Right lobe of liver (tissue), 6 donors: ENCODE data around the gene TRPM5. TPM values are rescaled to one million over a fixed set of nuclear protein-coding genes. Genes with fewer than 3 reads are reported as not detected.

ENCODE experiments used
- ATAC-seq, 4 donors: fragments of 200-7000 bp; cut with Tn5 transposase; one replicate each; pipeline ENCODE4 v1.9.1; 2020; ENCODE audit warnings: mild to moderate bottlenecking in 4 of 4, moderate library complexity in 4 of 4
- DNase-seq, 3 donors: peaks; one replicate each; pipeline ENCODE4 v3.0.0-alpha.2; 2020
- H3K27ac ChIP-seq, 3 donors: fragments of 200-600 bp; one replicate each; pipeline ENCODE4 v1.8.0; 2022
- H3K27me3 ChIP-seq, 2 donors: fragments of 200-600 bp; one replicate each; pipeline ENCODE4 v1.8.0; 2022
- H3K36me3 ChIP-seq, 4 donors: fragments of 200-600 bp; sonication (generic) in 1 of 4; one replicate each; pipeline versions ENCODE4 v1.5.1 to v1.8.0; 2017 to 2022; ENCODE audit warnings: control low read depth in 1 of 4
- H3K4me1 ChIP-seq, 4 donors: fragments of 200-600 bp; sonication (generic) in 1 of 4; one replicate each; pipeline versions ENCODE4 v1.5.1 to v1.8.0; 2017 to 2022; ENCODE audit warnings: control low read depth in 1 of 4
- H3K4me3 ChIP-seq, 3 donors: fragments of 200-600 bp; one replicate each; pipeline ENCODE4 v1.8.0; 2022
- H3K9me3 ChIP-seq, 4 donors: fragments of 200-600 bp; sonication (generic) in 1 of 4; one replicate each; pipeline versions ENCODE4 v1.5.1 to v1.8.0; 2017 to 2022; ENCODE audit warnings: control low read depth in 1 of 4
- CTCF ChIP-seq, 4 donors: fragments of 200-600 bp in 3 of 4; fragments of 450-650 bp in 1 of 4; IDR thresholded peaks; one replicate each; pipeline versions ENCODE4 v1.5.1 to v1.8.0; 2016 to 2022; ENCODE audit warnings: antibody characterized with exemption in 4 of 4, mild to moderate bottlenecking in 2 of 4
- POLR2A ChIP-seq: fragments of 450-650 bp; IDR thresholded peaks from one replicate; pipeline ENCODE4 v1.6.1; 2017; ENCODE audit warnings: antibody characterized with exemption, mild to moderate bottlenecking
- whole genome bisulfite sequencing: methylation state at CpG from one replicate; pipeline ENCODE4 v1.1.6; 2018; ENCODE audit warnings: low coverage, low lambda C conversion rate; ENCODE audit not compliant: insufficient coverage; ENCODE audit errors: missing lambda C conversion rate; 5-methylcytosine and 5-hydroxymethylcytosine counted together
- intact Hi-C, 2 donors: fragments of 100-400 bp; cut with DNase I; formaldehyde crosslinking; loops; one replicate each; pipeline versions ENCODE4 v1.11.2 to v1.14.1; 2022
- total RNA-seq, 6 experiments: library from RNA; depleted of rRNA in 2 of 6; stranded (reverse); fragments of >200 nt in 2 of 6; fragmentation: NEBNext Ultra II Directional in 3 of 6; extraction: Animal tissue kit (Norgen Biotek cat#: 25700) in 3 of 6; gene quantifications; one replicate each; pipeline versions ENCODE4 v1.1.0 to v1.2.4, GENCODE V29; 2016 to 2023
- donor health status: DM: no; HTN: yes; CAD: no.
- donor health status: DM: no; HTN: no; CAD: no.
- donor health status: DM: no; HTN: no; CAD: no.
- donor health status: DM: no; HTN: yes; CAD: no.
- donor health status: DM: no; HTN: yes; CAD: no.

Gene TRPM5
- total RNA-seq, 6 experiments from 2014 or later = not detected

- H3K27me3 ChIP-seq = no peaks in the 10 kb centered on the region
- H3K9me3 ChIP-seq = no peaks in the 10 kb centered on the region
- ATAC-seq (no peak), DNase-seq (no peak)
- TF ChIP-seq CTCF (IDR thresholded peaks at IDR 0.05) (no peak), POLR2A (no peak)
- peaks cover 0 to 8% (median 3%) of the 10 kb centered on the region in 4 donors for H3K4me1 ChIP-seq
- intact Hi-C loops = loop anchor here in 1 of 2 donors (5.0 kb wide), 1 partner anchor 99 kb away; no protein-coding TSS in a partner anchor
- H3K4me3 ChIP-seq = no peak overlapping the region
- H3K27ac ChIP-seq = no peak overlapping the region
- 90% methylated on average over 9 of the region's 14 CpGs for WGBS
- H3K36me3 ChIP-seq = peaks cover 0 to 12% (median 0%) of the 10 kb centered on the region in 4 donors
Measured at GRCh38 chr11:2406451-2406850, 37.9 kb downstream of the TRPM5 start.

GRCh38 chr11:2404735-2405196, 39.5 kb downstream of the TRPM5 start:
- ATAC-seq (no peak), DNase-seq (no peak)
- TF ChIP-seq CTCF (IDR thresholded peaks at IDR 0.05) (no peak), POLR2A (no peak)
- no peak overlapping the region for H3K27ac ChIP-seq
- intact Hi-C loops = loop anchor here in 1 of 2 donors (5.0 kb wide), 1 partner anchor 97 kb away; no protein-coding TSS in a partner anchor
- peaks cover 0 to 12% (median 0%) of the 10 kb centered on the region in 4 donors for H3K36me3 ChIP-seq
- no peaks in the 10 kb centered on the region for H3K9me3 ChIP-seq
- H3K4me3 ChIP-seq = no peak overlapping the region
- H3K27me3 ChIP-seq = no peaks in the 10 kb centered on the region
- 60% methylated on average over 2 of the region's 12 CpGs for WGBS
- H3K4me1 ChIP-seq = peaks cover 0 to 10% (median 4%) of the 10 kb centered on the region in 4 donors

GRCh38 chr11:2402890-2403645, 41.2 kb downstream of the TRPM5 start:
- H3K4me3 ChIP-seq = no peak overlapping the region
- TF ChIP-seq POLR2A (no peak), CTCF (IDR thresholded peaks at IDR 0.05) (no peak)
- peaks cover 0 to 14% (median 0%) of the 10 kb centered on the region in 4 donors for H3K36me3 ChIP-seq
- WGBS = 80% methylated on average over 2 of the region's 31 CpGs
- H3K27ac ChIP-seq = no peak overlapping the region
- ATAC-seq = no peak
- no peaks in the 10 kb centered on the region for H3K9me3 ChIP-seq
- intact Hi-C loops = no loop called here
- peaks cover 0 to 21% (median 7%) of the 10 kb centered on the region in 4 donors for H3K4me1 ChIP-seq
- DNase-seq = no peak
- no peaks in the 10 kb centered on the region for H3K27me3 ChIP-seq

GRCh38 chr11:2402106-2402505, 42.2 kb downstream of the TRPM5 start:
- ATAC-seq (no peak), DNase-seq (no peak)
- WGBS = no CpG with 5 or more reads among the region's 13 CpGs
- H3K27me3 ChIP-seq = no peaks in the 10 kb centered on the region
- TF ChIP-seq POLR2A = no peak
- no peak for TF ChIP-seq CTCF (IDR thresholded peaks at IDR 0.05)
- intact Hi-C loops = no loop called here
- no peak overlapping the region for H3K27ac ChIP-seq
- H3K36me3 ChIP-seq = peaks cover 0 to 23% (median 2%) of the 10 kb centered on the region in 4 donors
- H3K4me3 ChIP-seq = no peak overlapping the region
- H3K4me1 ChIP-seq = peaks cover 0 to 21% (median 7%) of the 10 kb centered on the region in 4 donors
- H3K9me3 ChIP-seq = no peaks in the 10 kb centered on the region
